ENCODE data around the gene GNG7.

The GNG7 gene

DNA sequence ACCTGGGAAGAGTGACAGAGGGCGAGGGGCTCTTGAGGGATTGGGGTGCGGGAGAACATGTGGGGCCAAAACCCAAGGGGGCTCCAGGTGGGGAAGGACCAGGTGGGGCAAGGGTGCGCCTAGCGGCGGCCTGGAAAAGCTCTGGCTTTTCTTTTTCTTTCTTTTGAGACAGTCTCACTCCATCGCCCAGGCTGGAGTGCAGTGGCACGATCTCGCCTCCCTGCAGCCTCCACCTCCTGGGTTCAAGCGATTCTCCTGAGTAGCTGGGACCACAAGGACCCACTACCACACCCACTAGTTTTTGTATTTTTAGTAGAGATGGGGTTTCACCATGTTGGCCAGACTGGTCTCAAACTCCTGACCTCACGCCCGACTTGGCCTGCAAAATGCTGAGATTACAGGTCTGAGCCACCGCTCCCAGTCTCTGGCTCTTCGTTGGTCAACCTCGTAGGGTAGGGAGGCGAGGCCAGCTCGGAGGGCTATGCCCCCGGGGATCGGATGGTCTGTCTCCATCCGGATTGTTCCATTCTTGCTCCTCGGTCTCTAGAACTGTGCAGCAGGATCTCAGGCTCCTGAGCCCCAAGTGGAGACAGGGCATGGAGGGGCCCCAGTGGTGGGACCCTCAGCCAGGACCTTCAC lies 222.8 kb downstream of the GNG7 start:
- DNase-seq (ENCODE audit: low spot score), result no peak
- peak overlapping the region; percentile 98 for H3K27ac ChIP-seq
- CTCF ChIA-PET, result interaction anchor here (0.6 to 1.9 kb wide), 6 partner anchors 27 to 134 kb away, joined by 3 to 13 read pairs (median 3); no protein-coding TSS in a partner anchor
- TF ChIP-seq, protein P1, sequence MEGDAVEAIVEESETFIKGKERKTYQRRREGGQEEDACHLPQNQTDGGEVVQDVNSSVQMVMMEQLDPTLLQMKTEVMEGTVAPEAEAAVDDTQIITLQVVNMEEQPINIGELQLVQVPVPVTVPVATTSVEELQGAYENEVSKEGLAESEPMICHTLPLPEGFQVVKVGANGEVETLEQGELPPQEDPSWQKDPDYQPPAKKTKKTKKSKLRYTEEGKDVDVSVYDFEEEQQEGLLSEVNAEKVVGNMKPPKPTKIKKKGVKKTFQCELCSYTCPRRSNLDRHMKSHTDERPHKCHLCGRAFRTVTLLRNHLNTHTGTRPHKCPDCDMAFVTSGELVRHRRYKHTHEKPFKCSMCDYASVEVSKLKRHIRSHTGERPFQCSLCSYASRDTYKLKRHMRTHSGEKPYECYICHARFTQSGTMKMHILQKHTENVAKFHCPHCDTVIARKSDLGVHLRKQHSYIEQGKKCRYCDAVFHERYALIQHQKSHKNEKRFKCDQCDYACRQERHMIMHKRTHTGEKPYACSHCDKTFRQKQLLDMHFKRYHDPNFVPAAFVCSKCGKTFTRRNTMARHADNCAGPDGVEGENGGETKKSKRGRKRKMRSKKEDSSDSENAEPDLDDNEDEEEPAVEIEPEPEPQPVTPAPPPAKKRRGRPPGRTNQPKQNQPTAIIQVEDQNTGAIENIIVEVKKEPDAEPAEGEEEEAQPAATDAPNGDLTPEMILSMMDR (conservative IDR thresholded peaks at IDR 0.05; ENCODE audit: low read depth), result peak; percentile 21
- POLR2A ChIA-PET (ENCODE audit: low non-redundant PET), result no interaction called here

DNA sequence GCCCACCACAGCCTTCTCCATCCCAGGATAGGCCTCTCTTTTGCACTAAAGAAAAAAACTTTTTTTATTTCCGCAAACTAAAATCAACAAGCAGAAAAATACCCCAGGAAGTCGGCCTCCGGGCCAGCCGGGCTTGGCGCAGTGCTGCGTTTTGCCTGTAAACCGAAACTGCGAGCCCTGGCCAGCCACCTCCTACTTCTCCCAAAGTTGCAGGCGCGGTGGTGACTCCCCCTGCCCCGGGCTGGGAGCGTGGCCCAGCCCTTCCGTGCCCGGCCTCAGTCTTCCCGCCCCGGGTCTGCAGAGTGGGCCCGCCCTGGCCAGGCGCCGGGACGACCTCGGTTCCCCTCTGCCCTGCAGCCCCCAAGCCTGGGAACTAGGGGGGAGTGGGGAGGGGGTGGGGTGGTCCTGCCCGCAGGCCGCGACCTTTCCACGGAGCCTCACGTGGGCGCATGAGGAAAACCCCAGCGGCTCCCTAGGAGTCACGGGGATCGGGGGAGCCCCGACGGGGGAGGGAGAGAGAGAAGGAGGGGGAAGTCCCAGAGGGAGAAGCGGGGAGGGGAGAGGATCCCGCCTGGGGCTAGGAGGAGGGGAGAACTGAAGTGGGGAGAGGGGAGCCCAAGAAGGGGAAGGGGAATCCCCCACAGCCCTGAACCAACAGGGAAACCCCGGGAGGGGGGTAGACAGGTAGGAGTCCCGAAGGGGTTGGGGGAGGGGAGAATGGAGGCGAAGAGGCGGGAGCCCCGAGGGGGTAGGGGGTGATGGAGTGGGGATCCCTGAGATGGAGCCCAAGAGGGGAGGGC lies 223.5 kb downstream of the GNG7 start:
- peak overlapping the region; percentile 98 for H3K27ac ChIP-seq
- TF ChIP-seq, protein P1 (conservative IDR thresholded peaks at IDR 0.05; ENCODE audit: low read depth), result no peak
- ChIA-PET CTCF (interaction anchor here (0.5 to 1.3 kb wide), 10 partner anchors 25 to 1744 kb away, joined by 3 to 9 read pairs (median 4); no protein-coding TSS in a partner anchor), POLR2A (ENCODE audit: low non-redundant PET) (no interaction called here)
- DNase-seq (ENCODE audit: low spot score), result no peak

- ChIA-PET POLR2A (ENCODE audit: low non-redundant PET) (interaction anchor here (0.5 to 1.0 kb wide), 4 partner anchors 12 to 132 kb away, joined by 3 to 5 read pairs (median 4); no protein-coding TSS in a partner anchor), CTCF (interaction anchor here (0.5 to 1.3 kb wide), 11 partner anchors 25 to 1745 kb away, joined by 3 to 9 read pairs (median 4); no protein-coding TSS in a partner anchor)
- peak overlapping the region; percentile 98 for H3K27ac ChIP-seq
- TF ChIP-seq, protein P1 (conservative IDR thresholded peaks at IDR 0.05; ENCODE audit: low read depth), result peak; percentile 52; the same call in 1 of the 2 replicates
- DNase-seq (ENCODE audit: low spot score), result no peak
These were observed 224.2 kb downstream of the GNG7 start for GRCh38 chr19:2478278-2478755.

DNA sequence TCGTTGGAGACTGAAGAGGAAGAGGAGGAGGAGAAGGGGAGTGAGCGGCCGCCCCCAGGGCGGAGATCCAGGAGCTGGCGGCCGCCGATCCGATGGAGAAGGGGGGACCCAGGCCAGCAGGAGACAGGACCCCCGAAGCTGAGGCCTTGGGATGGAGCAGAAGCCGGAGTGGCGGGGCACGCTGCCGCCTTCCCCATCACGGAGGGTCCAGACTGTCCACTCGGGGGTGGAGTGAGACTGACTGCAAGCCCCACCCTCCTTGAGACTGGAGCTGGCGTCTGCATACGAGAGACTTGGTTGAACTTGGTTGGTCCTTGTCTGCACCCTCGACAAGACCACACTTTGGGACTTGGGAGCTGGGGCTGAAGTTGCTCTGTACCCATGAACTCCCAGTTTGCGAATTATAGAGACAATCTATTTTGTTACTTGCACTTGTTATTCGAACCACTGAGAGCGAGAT lies 224.7 kb downstream of the GNG7 start:
- H3K27ac ChIP-seq, result peak overlapping the region; percentile 98
- POLR2A ChIA-PET (ENCODE audit: low non-redundant PET), result interaction anchor here (0.7 to 1.0 kb wide), 4 partner anchors 41 to 150 kb away, joined by 3 to 5 read pairs (median 4); no protein-coding TSS in a partner anchor
- DNase-seq (ENCODE audit: low spot score), result no peak
- CTCF ChIA-PET, result interaction anchor here (0.6 to 1.3 kb wide), 9 partner anchors 26 to 141 kb away, joined by 3 to 9 read pairs (median 4); no protein-coding TSS in a partner anchor
- TF ChIP-seq, protein P1 (conservative IDR thresholded peaks at IDR 0.05; ENCODE audit: low read depth), result no peak

GRCh38 chr19:2477141-2477710 lies 225.3 kb downstream of the GNG7 start:
- ChIA-PET POLR2A (ENCODE audit: low non-redundant PET) (interaction anchor here (1.0 to 1.9 kb wide), 6 partner anchors 53 to 150 kb away, joined by 4 to 31 read pairs (median 8); no protein-coding TSS in a partner anchor), CTCF (interaction anchor here (0.6 to 3.7 kb wide), 6 partner anchors 94 to 142 kb away, joined by 3 to 25 read pairs (median 6); no protein-coding TSS in a partner anchor)
- TF ChIP-seq, protein P1 (conservative IDR thresholded peaks at IDR 0.05; ENCODE audit: low read depth), result no peak
- no peak for DNase-seq (ENCODE audit: low spot score)
- H3K27ac ChIP-seq, result peak overlapping the region; percentile 98

Data from RWPE1 (cell line).